ENCODE results near the gene GPR180. TPM values are rescaled to one million over a fixed set of nuclear protein-coding genes. Genes with fewer than 3 reads are reported as not detected.

GPR180 gene
- total RNA-seq, 8 experiments from 2014 or later: 2.3 to 8.6 (median 6.5) TPM

DNA sequence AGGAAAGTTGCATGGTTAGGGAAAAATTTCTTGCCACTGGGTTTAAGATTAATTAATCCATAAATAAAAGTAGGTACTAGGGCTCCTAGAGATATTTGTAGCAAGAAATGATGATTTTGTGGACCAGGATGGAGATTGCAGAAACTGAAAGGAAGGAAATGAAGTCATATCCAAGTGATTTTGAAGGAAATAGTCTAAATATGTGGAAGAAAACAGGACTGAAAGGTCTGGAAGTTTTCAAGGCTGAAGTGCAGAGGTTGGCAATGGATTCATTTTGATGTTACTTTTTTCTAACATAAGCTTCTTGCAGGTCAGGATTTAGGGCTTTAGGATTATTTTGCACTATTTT, 57.9 kb downstream of the GPR180 start:
- H3K27ac ChIP-seq: no peak overlapping the region
- in situ Hi-C loops (cut with MboI; ENCODE audit: low pct_unique_long_range_greater_than_20kb in 2 of 9, low sequenced_read_pairs in 9 of 9, unreplicated experiment in 9 of 9): loop anchor here in 1 of 9 experiments (25.0 kb wide), 1 partner anchor 103 kb away; no protein-coding TSS in a partner anchor
- H3K4me3 ChIP-seq: no peak overlapping the region
- H3K4me1 ChIP-seq (replicated peaks in 1 of 2): peaks cover 24 to 33% of the 10 kb centered on the region in 2 donors
- no peak for ATAC-seq (replicated peaks in 6 of 8)

DNA sequence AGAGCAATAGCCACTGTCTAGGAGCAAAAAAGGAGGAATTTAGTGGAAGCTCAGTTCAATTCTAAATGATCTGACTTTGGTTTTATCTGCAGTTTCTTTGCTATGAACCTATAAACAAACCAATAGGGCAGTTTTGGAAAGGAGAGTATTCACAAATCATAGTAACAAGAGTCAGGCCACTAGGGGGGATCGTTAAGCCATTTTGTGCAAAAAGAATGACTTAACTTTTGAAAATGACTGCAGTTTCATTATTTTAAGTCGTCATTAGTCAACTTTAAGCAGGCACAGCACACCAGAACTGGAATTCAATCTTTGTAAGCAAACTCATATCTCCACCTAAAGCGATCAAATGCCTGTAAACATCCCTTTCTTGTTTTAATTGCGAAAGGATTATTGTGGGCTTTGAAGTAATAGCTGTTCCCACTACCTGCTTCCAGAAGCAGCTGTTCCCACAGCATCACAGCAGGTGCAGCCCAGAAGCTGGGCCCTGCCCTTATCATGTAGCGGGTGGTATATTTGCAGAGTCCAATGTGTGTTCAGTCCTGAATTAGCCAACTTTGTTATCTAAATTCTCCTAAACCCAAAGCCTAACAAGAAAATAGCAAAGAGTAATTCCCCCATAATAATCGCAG, 59.2 kb downstream of the GPR180 start:
- whole genome bisulfite sequencing, 10 experiments: 31 to 53% (median 40%) methylated on average over 3 to 6 of the region's 6 CpGs; no CpG with 5 or more reads in 2 of the 10 experiments
- H3K4me1 ChIP-seq (replicated peaks in 1 of 2): peaks cover 24 to 33% of the 10 kb centered on the region in 2 donors
- no peak overlapping the region for H3K4me3 ChIP-seq

DNA sequence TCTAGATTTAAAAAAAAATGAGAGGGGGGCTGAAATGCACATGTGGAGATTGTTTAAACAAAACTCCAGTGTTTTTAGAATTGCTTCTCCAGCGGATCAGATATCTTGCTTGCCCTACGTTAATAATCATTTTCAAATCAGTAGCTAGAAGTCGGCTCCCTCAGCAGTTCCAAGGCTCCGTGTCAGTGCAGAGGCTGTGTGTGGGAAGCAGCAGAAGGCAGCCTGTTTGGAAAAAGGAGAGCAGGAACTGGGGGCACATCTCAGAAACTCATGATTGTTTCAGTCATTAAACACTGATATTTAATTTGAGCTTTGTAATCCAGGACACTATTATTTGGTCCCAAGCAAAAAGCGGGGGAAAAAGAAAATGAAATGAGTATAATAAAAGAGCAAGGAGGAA, 59.7 kb downstream of the GPR180 start:
- H3K4me3 ChIP-seq: no peak overlapping the region
- ATAC-seq (replicated peaks in 6 of 8): peak in 1 of 8 experiments; percentile 46
- 13 to 79% (median 34%) methylated on average over 1 to 5 of the region's 5 CpGs for WGBS, 10 experiments
- H3K4me1 ChIP-seq (replicated peaks in 1 of 2): peaks cover 24 to 33% of the 10 kb centered on the region in 2 donors
- no peak overlapping the region for H3K27ac ChIP-seq
- in situ Hi-C loops (cut with MboI; ENCODE audit: low pct_unique_long_range_greater_than_20kb in 2 of 9, low sequenced_read_pairs in 9 of 9, unreplicated experiment in 9 of 9): loop anchor here in 1 of 9 experiments (25.0 kb wide), 1 partner anchor 101 kb away; no protein-coding TSS in a partner anchor

More for the DNA sequence above, 59.2 kb downstream of the GPR180 start:
- ATAC-seq (replicated peaks in 6 of 8): peak in 2 of 8 experiments; percentile 21 to 31
- in situ Hi-C loops (cut with MboI; ENCODE audit: low pct_unique_long_range_greater_than_20kb in 2 of 9, low sequenced_read_pairs in 9 of 9, unreplicated experiment in 9 of 9): loop anchor here in 1 of 9 experiments (25.0 kb wide), 1 partner anchor 101 kb away; no protein-coding TSS in a partner anchor
- H3K27ac ChIP-seq: no peak overlapping the region

DNA sequence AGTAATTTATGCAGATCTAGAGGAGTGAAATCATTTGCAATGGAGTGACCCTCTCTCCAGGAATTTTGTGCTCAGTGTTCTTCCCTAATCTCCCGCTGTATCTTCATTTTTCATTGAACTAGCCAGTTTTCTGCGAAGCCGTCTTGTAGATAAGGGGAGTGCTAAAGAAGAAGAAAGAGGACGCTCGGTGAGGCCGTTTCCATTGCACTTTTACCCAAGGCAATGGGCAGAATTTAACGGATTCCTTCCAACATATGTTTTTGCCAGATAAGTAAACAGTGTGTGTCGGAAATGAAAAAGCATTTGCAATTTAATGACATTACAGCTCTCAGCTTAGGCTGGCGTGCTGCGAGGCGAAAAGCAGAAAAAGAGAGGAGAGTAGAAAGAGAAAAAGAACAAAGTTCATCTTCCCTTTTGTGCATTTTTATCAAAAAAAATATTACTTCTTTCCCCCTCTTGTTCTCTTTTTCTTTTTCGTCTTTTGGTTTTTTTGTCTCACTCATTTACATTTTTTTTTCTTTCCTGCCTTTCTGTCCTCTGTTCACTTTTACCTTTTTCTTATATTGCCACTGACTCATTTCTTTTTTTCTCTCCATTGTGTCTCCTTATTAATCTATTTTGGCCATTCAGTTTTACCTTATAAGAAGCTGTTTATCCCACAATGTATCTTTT, 60.8 kb downstream of the GPR180 start:
- Histone ChIP-seq H3K27ac (no peak overlapping the region), H3K4me1 (replicated peaks in 1 of 2) (peaks cover 24 to 33% of the 10 kb centered on the region in 2 donors), H3K4me3 (no peak overlapping the region)
- 5 to 38% (median 17%) methylated on average over 3 to 12 of the region's 12 CpGs for WGBS, 10 experiments
- peak in 3 of 8 experiments; percentile 46 to 90 (median 51) for ATAC-seq (replicated peaks in 6 of 8)
- in situ Hi-C loops (cut with MboI; ENCODE audit: low pct_unique_long_range_greater_than_20kb in 2 of 9, low sequenced_read_pairs in 9 of 9, unreplicated experiment in 9 of 9): loop anchor here in 1 of 9 experiments (25.0 kb wide), 1 partner anchor 100 kb away; no protein-coding TSS in a partner anchor

DNA sequence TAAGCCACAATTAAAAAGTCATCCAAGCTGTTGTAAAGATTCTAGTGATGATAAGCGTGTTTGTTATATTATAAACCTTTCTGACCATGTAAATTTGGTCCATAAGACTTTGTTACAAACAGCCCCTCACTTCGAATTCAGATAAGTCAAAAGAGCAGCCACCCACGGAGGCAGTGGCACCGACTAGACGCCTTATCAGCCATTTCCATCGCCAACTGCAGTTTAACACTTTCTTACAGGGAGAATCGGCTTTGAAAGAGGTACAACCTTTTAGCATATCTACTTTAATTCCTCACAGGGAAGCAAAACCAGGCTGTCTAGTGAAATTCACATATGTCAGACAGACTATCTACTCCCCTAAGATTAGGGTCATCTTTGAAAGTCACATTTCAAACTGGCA, 63.2 kb downstream of the GPR180 start:
- peaks cover 24 to 33% of the 10 kb centered on the region in 2 donors for H3K4me1 ChIP-seq (replicated peaks in 1 of 2)
- no peak overlapping the region for H3K27ac ChIP-seq
- in situ Hi-C loops (cut with MboI; ENCODE audit: low pct_unique_long_range_greater_than_20kb in 2 of 9, low sequenced_read_pairs in 9 of 9, unreplicated experiment in 9 of 9): loop anchor here in 1 of 9 experiments (25.0 kb wide), 1 partner anchor 97 kb away; no protein-coding TSS in a partner anchor
- no peak overlapping the region for H3K4me3 ChIP-seq
- no peak for ATAC-seq (replicated peaks in 6 of 8)
- 29 to 96% (median 82%) methylated on average over 3 to 7 of the region's 7 CpGs for WGBS, 10 experiments

DNA sequence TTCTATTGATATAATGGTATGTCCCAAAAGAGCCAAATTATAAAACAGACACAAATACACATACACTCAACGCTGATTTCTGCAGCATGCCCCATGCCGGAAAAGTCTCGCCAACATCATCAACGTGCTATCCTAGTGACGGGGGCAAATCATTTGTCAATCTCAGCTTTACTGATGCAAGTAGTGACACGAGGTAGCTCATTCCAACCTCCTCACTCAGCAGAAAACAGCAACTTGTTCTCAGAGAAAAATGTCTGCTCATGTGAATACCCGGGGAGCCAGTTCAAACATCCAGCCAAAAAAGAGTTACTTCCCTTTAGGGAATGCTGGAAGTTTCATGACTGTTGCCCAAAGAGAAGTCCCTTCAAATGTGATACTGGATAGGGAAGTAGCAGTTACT, 64.4 kb downstream of the GPR180 start:
- in situ Hi-C loops (cut with MboI; ENCODE audit: low pct_unique_long_range_greater_than_20kb in 2 of 9, low sequenced_read_pairs in 9 of 9, unreplicated experiment in 9 of 9): loop anchor here in 1 of 9 experiments (25.0 kb wide), 1 partner anchor 96 kb away; no protein-coding TSS in a partner anchor
- no peak overlapping the region for H3K4me3 ChIP-seq
- 33 to 100% (median 87%) methylated on average over 1 to 6 of the region's 7 CpGs; no CpG with 5 or more reads in 2 of the 10 experiments for WGBS, 10 experiments
- H3K27ac ChIP-seq: no peak overlapping the region
- no peak for ATAC-seq (replicated peaks in 6 of 8)
- H3K4me1 ChIP-seq (replicated peaks in 1 of 2): peaks cover 22 to 33% of the 10 kb centered on the region in 2 donors

DNA sequence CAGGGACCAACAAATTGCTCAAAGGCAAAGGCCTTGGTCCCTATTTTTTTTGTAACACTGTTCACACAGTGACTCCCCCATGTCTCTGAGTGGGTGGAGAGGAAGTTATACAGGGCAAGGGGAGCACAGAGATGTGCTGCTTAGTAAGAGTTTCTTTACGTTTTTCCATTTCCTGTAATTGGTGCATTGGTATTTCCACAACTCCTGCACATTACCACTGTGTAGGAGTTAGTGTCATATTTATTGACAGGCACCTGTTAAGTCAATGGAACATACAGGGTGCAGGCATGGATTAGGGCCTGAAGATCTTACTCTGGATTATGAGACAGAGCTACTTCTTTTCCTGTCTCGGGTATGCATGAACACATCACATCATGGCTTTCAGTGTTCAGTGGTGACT, 65.5 kb downstream of the GPR180 start:
- in situ Hi-C loops (cut with MboI; ENCODE audit: low pct_unique_long_range_greater_than_20kb in 2 of 9, low sequenced_read_pairs in 9 of 9, unreplicated experiment in 9 of 9): loop anchor here in 1 of 9 experiments (25.0 kb wide), 1 partner anchor 95 kb away; no protein-coding TSS in a partner anchor
- Histone ChIP-seq H3K4me1 (replicated peaks in 1 of 2) (peaks cover 12 to 22% of the 10 kb centered on the region in 2 donors), H3K4me3 (no peak overlapping the region), H3K27ac (no peak overlapping the region)
- 43 to 100% (median 85%) methylated on average over 1 to 2 of the region's 2 CpGs; no CpG with 5 or more reads in 4 of the 10 experiments for WGBS, 10 experiments
- no peak for ATAC-seq (replicated peaks in 6 of 8)

DNA sequence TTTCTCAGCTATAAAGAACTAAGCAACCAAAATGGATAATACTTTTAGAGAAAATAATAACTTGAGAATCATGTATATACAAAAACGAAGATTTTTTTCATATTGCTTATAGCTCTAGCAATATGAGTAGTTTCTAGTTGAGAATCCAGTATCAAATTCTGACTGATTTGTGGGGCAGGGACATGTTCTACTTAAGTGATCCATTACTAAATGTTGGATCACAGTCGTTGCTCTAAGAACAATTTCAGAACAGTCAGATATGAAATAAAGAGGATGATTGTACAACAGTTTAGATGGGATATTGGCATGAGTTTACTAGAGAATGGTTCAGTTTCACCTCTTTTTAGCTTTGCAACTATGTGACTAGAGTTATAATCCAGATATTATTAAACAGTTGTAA, 70.7 kb downstream of the GPR180 start:
- Histone ChIP-seq H3K27ac (no peak overlapping the region), H3K4me3 (no peak overlapping the region), H3K4me1 (replicated peaks in 1 of 2) (peaks cover 4 to 8% of the 10 kb centered on the region in 2 donors)
- in situ Hi-C loops (cut with MboI; ENCODE audit: low pct_unique_long_range_greater_than_20kb in 2 of 9, low sequenced_read_pairs in 9 of 9, unreplicated experiment in 9 of 9): loop anchor here in 1 of 9 experiments (25.0 kb wide), 1 partner anchor 90 kb away; no protein-coding TSS in a partner anchor
- no peak for ATAC-seq (replicated peaks in 6 of 8)
- 25 to 90% (median 75%) methylated on average over 1 to 2 of the region's 2 CpGs; no CpG with 5 or more reads in 2 of the 10 experiments for WGBS, 10 experiments

DNA sequence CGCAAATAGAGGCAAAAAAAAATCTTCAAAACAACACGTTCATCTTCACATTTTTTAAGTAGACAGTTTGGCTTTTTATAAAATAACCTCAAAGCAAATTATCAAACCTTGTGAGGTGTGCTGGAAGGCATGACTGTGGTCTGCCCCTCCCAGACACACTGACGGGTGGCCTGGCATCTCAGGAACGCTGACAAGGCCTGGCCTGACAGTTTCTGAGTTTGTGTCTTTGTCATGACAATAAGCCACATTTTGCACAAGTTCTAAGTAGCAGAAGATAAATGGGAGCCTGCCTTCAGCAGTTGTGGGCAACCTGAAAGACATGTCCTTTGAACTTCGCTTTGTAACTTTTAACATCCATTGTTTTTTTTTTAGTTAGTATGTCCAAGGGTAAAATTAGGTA, 72.2 kb downstream of the GPR180 start:
- WGBS, 10 experiments: 13 to 66% (median 42%) methylated on average over 2 to 5 of the region's 5 CpGs
- in situ Hi-C loops (cut with MboI; ENCODE audit: low pct_unique_long_range_greater_than_20kb in 2 of 9, low sequenced_read_pairs in 9 of 9, unreplicated experiment in 9 of 9): loop anchor here in 1 of 9 experiments (25.0 kb wide), 1 partner anchor 88 kb away; no protein-coding TSS in a partner anchor
- ATAC-seq (replicated peaks in 6 of 8): peak in 3 of 8 experiments; percentile 23 to 41 (median 28)
- Histone ChIP-seq H3K4me1 (replicated peaks in 1 of 2) (peaks cover 4 to 8% of the 10 kb centered on the region in 2 donors), H3K27ac (no peak overlapping the region), H3K4me3 (no peak overlapping the region)

DNA sequence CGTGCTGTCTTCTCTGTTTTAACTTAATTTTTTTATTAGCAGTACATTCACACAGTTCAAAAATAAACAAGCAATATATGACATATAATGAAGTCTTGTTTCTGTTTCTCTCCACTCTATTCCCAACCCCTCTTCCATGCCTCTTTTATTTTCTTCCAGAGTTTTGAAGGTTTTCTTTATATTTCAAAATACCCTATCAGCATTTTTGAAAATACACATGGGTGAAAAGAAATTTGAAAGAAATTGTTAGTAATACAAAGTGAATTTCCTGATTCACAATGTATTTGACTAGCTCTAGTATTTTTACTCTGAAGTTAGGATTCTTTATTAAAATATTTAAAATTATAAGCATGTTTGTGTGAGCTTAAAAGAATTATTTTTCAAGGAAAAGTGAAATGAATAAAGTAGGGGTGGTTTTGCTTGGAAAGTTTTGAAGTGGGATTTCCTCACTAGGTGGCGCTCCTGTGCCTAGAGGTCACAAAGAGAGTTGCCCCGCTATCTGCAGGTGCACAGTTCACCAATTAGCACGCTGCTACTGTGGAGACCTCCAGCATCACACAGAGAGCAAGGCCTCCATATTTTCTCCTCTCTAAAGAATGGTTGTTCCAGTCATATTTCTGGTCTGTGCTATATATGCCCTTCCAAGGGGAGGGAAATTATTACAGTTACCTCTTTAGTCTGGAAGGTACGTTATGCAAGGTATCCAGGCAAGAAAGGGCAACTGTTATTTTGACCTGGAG, 73.1 kb downstream of the GPR180 start:
- peak in 6 of 8 experiments; percentile 39 to 79 (median 46) for ATAC-seq (replicated peaks in 6 of 8)
- in situ Hi-C loops (cut with MboI; ENCODE audit: low pct_unique_long_range_greater_than_20kb in 2 of 9, low sequenced_read_pairs in 9 of 9, unreplicated experiment in 9 of 9): loop anchor here in 2 of 9 experiments (25.0 kb wide), 3 partner anchors 88 to 488 kb away; no protein-coding TSS in a partner anchor
- H3K4me1 ChIP-seq (replicated peaks in 1 of 2): peaks cover 4 to 8% of the 10 kb centered on the region in 2 donors
- H3K27ac ChIP-seq: no peak overlapping the region
- H3K4me3 ChIP-seq: no peak overlapping the region
- 0 to 83% (median 35%) methylated on average over 1 to 5 of the region's 5 CpGs for WGBS, 10 experiments

DNA sequence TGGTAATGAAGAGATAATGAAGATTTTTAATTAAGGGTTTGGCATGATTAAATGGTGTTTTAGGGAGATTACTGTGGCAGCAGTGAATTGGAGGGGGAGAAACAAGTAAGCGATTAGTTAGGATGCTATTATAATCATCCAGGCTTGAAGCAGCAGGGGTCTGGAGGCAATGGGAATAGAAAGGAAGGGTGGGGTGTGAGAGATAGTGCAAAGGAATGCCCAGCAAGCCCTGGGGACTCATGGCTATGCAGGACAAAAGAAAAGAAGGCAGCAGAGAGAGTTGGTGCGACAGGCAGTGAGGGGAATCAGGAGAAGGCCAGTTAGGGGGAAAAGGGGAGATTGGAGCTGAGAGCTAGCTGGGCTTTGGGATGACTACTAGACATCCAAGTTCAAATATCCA, 76.1 kb downstream of the GPR180 start:
- in situ Hi-C loops (cut with MboI; ENCODE audit: low pct_unique_long_range_greater_than_20kb in 2 of 9, low sequenced_read_pairs in 9 of 9, unreplicated experiment in 9 of 9): loop anchor here in 2 of 9 experiments (25.0 kb wide), 2 partner anchors 460 to 485 kb away; no protein-coding TSS in a partner anchor
- Histone ChIP-seq H3K4me1 (replicated peaks in 1 of 2) (peaks cover 4 to 8% of the 10 kb centered on the region in 2 donors), H3K4me3 (no peak overlapping the region), H3K27ac (no peak overlapping the region)
- 44 to 100% (median 78%) methylated on average over 1 to 2 of the region's 2 CpGs; no CpG with 5 or more reads in 2 of the 10 experiments for WGBS, 10 experiments
- no peak for ATAC-seq (replicated peaks in 6 of 8)

DNA sequence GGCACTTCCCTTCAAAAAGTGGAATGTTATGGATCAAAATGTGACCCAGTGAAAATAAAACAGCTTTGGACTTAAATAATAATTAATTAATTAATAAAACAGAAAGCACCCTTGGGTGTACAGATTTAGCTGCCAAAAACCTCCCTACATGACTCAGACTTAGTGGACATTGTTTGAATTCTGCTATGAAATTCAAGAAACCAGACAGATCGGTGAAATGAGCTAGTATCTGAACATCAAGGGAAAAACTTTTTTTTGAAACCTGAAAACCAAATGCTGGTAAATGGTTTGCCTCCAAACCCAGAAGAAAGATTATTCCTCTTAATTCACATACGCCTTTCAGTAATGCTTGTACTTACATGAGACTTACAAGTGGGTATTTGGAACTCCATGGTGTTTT, 77.2 kb downstream of the GPR180 start:
- Histone ChIP-seq H3K27ac (no peak overlapping the region), H3K4me1 (replicated peaks in 1 of 2) (peaks cover 3 to 4% of the 10 kb centered on the region in 2 donors), H3K4me3 (no peak overlapping the region)
- in situ Hi-C loops (cut with MboI; ENCODE audit: low pct_unique_long_range_greater_than_20kb in 2 of 9, low sequenced_read_pairs in 9 of 9, unreplicated experiment in 9 of 9): loop anchor here in 2 of 9 experiments (25.0 kb wide), 2 partner anchors 458 to 483 kb away; no protein-coding TSS in a partner anchor
- 6 to 100% (median 86%) methylated on average over 1 to 2 of the region's 2 CpGs; no CpG with 5 or more reads in 2 of the 10 experiments for WGBS, 10 experiments
- no peak for ATAC-seq (replicated peaks in 6 of 8)
